ENCODE results near the gene ANGPT4.
"Not testable (repeated sequence)": the region's sequence is repeated elsewhere in the genome, so short reads cannot be mapped to it uniquely, and the experiment has no call there.

The ANGPT4 gene

GRCh38 chr20:859751-860231 is 56.3 kb downstream of the ANGPT4 start:
- no peaks in the 10 kb centered on the region for H3K9me3 ChIP-seq (ENCODE audit: control insufficient read depth, low read length)
- no peak overlapping the region for H3K9ac ChIP-seq (ENCODE audit: low read length)
- H3K4me3 ChIP-seq (ENCODE audit: low read length), result no peak overlapping the region
- peaks cover 20% of the 10 kb centered on the region for H3K4me1 ChIP-seq (ENCODE audit: control insufficient read depth, insufficient read depth, low read length)
- no peaks in the 10 kb centered on the region for H3K36me3 ChIP-seq (ENCODE audit: control insufficient read depth, insufficient read depth, low read length)
- no peaks in the 10 kb centered on the region for H3K27me3 ChIP-seq (ENCODE audit: control insufficient read depth, insufficient read depth, low read length)

- Histone ChIP-seq H3K4me3 (ENCODE audit: low read length) (no peak overlapping the region), H3K9ac (ENCODE audit: low read length) (no peak overlapping the region), H3K9me3 (ENCODE audit: control insufficient read depth, low read length) (no peaks in the 10 kb centered on the region), H3K27me3 (ENCODE audit: control insufficient read depth, insufficient read depth, low read length) (no peaks in the 10 kb centered on the region), H3K4me1 (ENCODE audit: control insufficient read depth, insufficient read depth, low read length) (peaks cover 26% of the 10 kb centered on the region), H3K36me3 (ENCODE audit: control insufficient read depth, insufficient read depth, low read length) (no peaks in the 10 kb centered on the region)
These were observed 58.1 kb downstream of the ANGPT4 start for GRCh38 chr20:858011-858410.

DNA sequence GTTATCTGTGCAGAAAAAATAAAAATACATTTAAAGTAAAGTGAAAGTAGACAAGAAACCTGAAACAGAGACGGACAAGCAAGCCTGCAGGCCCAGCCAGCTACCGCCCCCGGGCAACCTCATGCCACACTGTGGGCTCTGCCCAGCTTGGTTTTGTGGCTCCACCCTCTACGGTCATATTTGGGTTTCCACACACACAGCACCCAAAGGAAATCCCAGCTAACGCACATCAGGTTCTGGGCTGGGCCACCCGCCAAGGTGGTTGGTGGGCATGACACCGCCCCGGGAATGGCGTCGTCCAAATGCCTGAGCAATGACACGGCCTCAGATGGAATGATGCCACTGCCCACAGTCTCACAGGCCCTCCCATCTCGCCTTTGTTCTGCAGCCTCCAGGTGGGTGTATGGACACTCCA is 59.8 kb downstream of the ANGPT4 start:
- H3K9ac ChIP-seq (ENCODE audit: low read length), result no peak overlapping the region
- no peaks in the 10 kb centered on the region for H3K36me3 ChIP-seq (ENCODE audit: control insufficient read depth, insufficient read depth, low read length)
- H3K4me3 ChIP-seq (ENCODE audit: low read length), result no peak overlapping the region
- H3K4me1 ChIP-seq (ENCODE audit: control insufficient read depth, insufficient read depth, low read length), result peaks cover 36% of the 10 kb centered on the region
- H3K9me3 ChIP-seq (ENCODE audit: control insufficient read depth, low read length), result no peaks in the 10 kb centered on the region
- no peaks in the 10 kb centered on the region for H3K27me3 ChIP-seq (ENCODE audit: control insufficient read depth, insufficient read depth, low read length)

DNA sequence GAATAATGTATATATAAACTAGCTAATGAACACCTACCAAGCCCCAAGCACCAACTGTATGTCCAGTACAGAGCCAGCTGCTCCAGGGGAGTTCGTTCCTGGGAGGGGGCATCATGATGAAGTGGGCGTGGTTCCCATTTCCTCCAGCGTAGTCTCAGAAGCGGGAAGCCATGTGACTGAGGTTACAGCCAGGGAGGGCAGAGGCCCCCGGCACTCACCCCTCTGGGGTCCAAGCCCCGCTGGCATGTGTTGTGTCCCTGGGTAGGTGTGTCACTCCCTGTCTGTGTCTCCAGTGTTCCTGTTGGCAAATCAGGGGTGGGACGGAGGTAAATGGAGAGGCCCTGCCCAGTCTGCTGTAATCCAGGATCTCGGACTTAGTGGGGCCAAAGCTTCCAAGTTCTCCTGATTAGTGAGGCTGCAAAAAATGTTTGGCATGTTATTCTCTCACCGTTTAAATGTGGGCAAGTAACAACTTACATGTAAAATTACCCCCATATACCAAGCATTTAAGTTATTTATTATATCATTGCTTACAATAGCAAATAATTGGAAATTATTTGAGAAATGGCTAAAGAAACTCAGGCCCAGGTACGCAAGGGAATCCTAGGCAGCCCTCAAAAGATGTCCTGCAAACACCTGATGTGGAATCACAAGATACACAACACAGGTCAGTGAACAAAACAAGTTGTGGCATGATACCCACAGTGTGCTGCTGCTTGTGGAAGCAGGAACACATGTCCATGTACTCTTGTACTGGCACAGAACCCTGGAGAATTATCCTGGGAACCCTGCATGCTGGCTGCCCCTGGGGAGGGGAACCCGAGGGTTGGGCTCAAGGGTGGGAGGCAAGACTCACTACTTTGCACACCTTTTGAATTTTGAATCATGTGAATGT is 60.4 kb downstream of the ANGPT4 start:
- H3K4me1 ChIP-seq (ENCODE audit: control insufficient read depth, insufficient read depth, low read length), result peaks cover 38% of the 10 kb centered on the region
- H3K36me3 ChIP-seq (ENCODE audit: control insufficient read depth, insufficient read depth, low read length), result no peaks in the 10 kb centered on the region
- no peak overlapping the region for H3K4me3 ChIP-seq (ENCODE audit: low read length)
- H3K9me3 ChIP-seq (ENCODE audit: control insufficient read depth, low read length), result no peaks in the 10 kb centered on the region
- no peak overlapping the region for H3K9ac ChIP-seq (ENCODE audit: low read length)
- no peaks in the 10 kb centered on the region for H3K27me3 ChIP-seq (ENCODE audit: control insufficient read depth, insufficient read depth, low read length)

GRCh38 chr20:854601-855000 is 61.5 kb downstream of the ANGPT4 start:
- Histone ChIP-seq H3K4me3 (ENCODE audit: low read length) (no peak overlapping the region), H3K27me3 (ENCODE audit: control insufficient read depth, insufficient read depth, low read length) (no peaks in the 10 kb centered on the region), H3K4me1 (ENCODE audit: control insufficient read depth, insufficient read depth, low read length) (peaks cover 38% of the 10 kb centered on the region), H3K9ac (ENCODE audit: low read length) (no peak overlapping the region), H3K36me3 (ENCODE audit: control insufficient read depth, insufficient read depth, low read length) (no peaks in the 10 kb centered on the region), H3K9me3 (ENCODE audit: control insufficient read depth, low read length) (no peaks in the 10 kb centered on the region)

DNA sequence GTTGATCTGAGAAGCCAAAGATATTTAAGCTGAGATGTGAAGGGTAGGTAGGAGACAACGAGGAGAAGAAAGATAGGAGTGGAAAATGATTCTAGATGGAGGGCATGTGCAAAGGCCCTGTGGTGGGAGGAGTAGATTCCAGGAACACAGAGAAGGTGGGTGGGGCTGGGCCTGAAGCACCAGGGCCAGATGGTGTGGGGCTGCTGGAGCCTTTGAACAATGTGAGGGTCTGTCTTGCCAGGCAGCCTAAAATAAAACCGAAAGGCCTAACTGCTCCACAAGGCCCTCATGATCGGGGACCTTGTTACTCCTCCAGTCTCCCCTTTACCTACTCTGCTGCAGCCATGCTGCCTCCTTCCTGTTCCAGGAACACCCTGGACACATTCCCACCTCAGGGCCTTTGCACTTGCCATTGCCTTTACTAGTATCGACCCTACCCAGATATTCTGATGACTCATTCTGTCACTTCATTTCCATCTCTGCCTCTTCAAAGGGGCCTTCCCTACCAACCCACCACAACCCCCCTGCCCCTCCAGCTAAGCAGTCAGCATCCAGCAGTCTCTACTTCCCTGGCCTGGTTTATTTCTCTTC is 62.6 kb downstream of the ANGPT4 start:
- H3K9ac ChIP-seq (ENCODE audit: low read length), result no peak overlapping the region
- H3K27me3 ChIP-seq (ENCODE audit: control insufficient read depth, insufficient read depth, low read length), result no peaks in the 10 kb centered on the region
- H3K4me1 ChIP-seq (ENCODE audit: control insufficient read depth, insufficient read depth, low read length), result peaks cover 38% of the 10 kb centered on the region
- no peak overlapping the region for H3K4me3 ChIP-seq (ENCODE audit: low read length)
- H3K9me3 ChIP-seq (ENCODE audit: control insufficient read depth, low read length), result no peaks in the 10 kb centered on the region
- no peaks in the 10 kb centered on the region for H3K36me3 ChIP-seq (ENCODE audit: control insufficient read depth, insufficient read depth, low read length)

DNA sequence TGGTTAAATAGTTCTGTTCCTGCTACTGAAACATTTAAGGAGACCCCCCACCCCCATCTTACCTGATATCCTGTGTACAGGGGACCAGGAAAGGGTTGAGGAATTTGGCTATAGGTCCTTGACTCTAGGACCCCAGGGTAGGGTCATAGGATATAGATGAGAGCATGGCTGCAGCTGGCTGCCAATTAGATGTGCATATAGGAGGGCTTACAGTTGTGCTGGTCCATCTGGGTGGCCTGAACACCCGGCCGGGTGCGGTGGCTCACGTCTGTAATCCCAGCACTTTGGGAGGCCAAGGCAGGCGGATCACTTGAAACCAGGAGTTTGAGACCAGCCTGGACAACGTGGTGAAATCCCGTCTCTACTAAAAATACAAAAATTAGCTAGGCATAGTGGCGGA is 67.4 kb downstream of the ANGPT4 start:
- H3K9ac ChIP-seq (ENCODE audit: low read length); H3K4me3 ChIP-seq (ENCODE audit: low read length); H3K9me3 ChIP-seq (ENCODE audit: control insufficient read depth, low read length); H3K27me3 ChIP-seq (ENCODE audit: control insufficient read depth, insufficient read depth, low read length); H3K36me3 ChIP-seq (ENCODE audit: control insufficient read depth, insufficient read depth, low read length): not testable (repeated sequence)
- peaks cover 38% of the 10 kb centered on the region for H3K4me1 ChIP-seq (ENCODE audit: control insufficient read depth, insufficient read depth, low read length)

GRCh38 chr20:848193-848592 is 67.9 kb downstream of the ANGPT4 start:
- Histone ChIP-seq H3K9me3 (ENCODE audit: control insufficient read depth, low read length) (no peaks in the 10 kb centered on the region), H3K4me1 (ENCODE audit: control insufficient read depth, insufficient read depth, low read length) (peaks cover 43% of the 10 kb centered on the region), H3K4me3 (ENCODE audit: low read length) (no peak overlapping the region), H3K27me3 (ENCODE audit: control insufficient read depth, insufficient read depth, low read length) (no peaks in the 10 kb centered on the region), H3K36me3 (ENCODE audit: control insufficient read depth, insufficient read depth, low read length) (no peaks in the 10 kb centered on the region), H3K9ac (ENCODE audit: low read length) (no peak overlapping the region)

GRCh38 chr20:846894-847278 is 69.2 kb downstream of the ANGPT4 start:
- Histone ChIP-seq H3K9me3 (ENCODE audit: control insufficient read depth, low read length) (no peaks in the 10 kb centered on the region), H3K9ac (ENCODE audit: low read length) (no peak overlapping the region), H3K4me3 (ENCODE audit: low read length) (no peak overlapping the region), H3K27me3 (ENCODE audit: control insufficient read depth, insufficient read depth, low read length) (no peaks in the 10 kb centered on the region), H3K36me3 (ENCODE audit: control insufficient read depth, insufficient read depth, low read length) (no peaks in the 10 kb centered on the region), H3K4me1 (ENCODE audit: control insufficient read depth, insufficient read depth, low read length) (peaks cover 51% of the 10 kb centered on the region)

GRCh38 chr20:845941-846893 is 69.9 kb downstream of the ANGPT4 start:
- Histone ChIP-seq H3K9ac (ENCODE audit: low read length) (no peak overlapping the region), H3K9me3 (ENCODE audit: control insufficient read depth, low read length) (no peaks in the 10 kb centered on the region), H3K36me3 (ENCODE audit: control insufficient read depth, insufficient read depth, low read length) (no peaks in the 10 kb centered on the region), H3K27me3 (ENCODE audit: control insufficient read depth, insufficient read depth, low read length) (no peaks in the 10 kb centered on the region), H3K4me3 (ENCODE audit: low read length) (no peak overlapping the region), H3K4me1 (ENCODE audit: control insufficient read depth, insufficient read depth, low read length) (peaks cover 44% of the 10 kb centered on the region)

- no peak overlapping the region for H3K4me3 ChIP-seq (ENCODE audit: low read length)
- no peak overlapping the region for H3K9ac ChIP-seq (ENCODE audit: low read length)
- H3K36me3 ChIP-seq (ENCODE audit: control insufficient read depth, insufficient read depth, low read length), result no peaks in the 10 kb centered on the region
- no peaks in the 10 kb centered on the region for H3K27me3 ChIP-seq (ENCODE audit: control insufficient read depth, insufficient read depth, low read length)
- peaks cover 43% of the 10 kb centered on the region for H3K4me1 ChIP-seq (ENCODE audit: control insufficient read depth, insufficient read depth, low read length)
- no peaks in the 10 kb centered on the region for H3K9me3 ChIP-seq (ENCODE audit: control insufficient read depth, low read length)
These were observed 70.8 kb downstream of the ANGPT4 start for GRCh38 chr20:845226-845868.

Measured in mucosa of stomach (tissue), 1 donor.